Adrenal gland (tissue), 5 donors: ENCODE results near the gene ERBB4.

Experiments used
- CTCF ChIP-seq, 6 experiments: fragments of 450-650 bp in 4 of 6; fragments of 200-600 bp in 2 of 6; sonication (generic) in 1 of 6; IDR thresholded peaks; 1 replicate in 5 of 6; 2 replicates in 1 of 6; pipeline versions ENCODE4 v1.5.1 to v1.8.0; 2016 to 2021; ENCODE audit warnings: antibody characterized with exemption in 6 of 6, mild to moderate bottlenecking in 2 of 6, moderate library complexity in 1 of 6
- POLR2A ChIP-seq, 2 donors: fragments of 450-650 bp; IDR thresholded peaks; one replicate each; pipeline ENCODE4 v1.6.1; 2017; ENCODE audit warnings: antibody characterized with exemption in 2 of 2, mild to moderate bottlenecking in 2 of 2, moderate library complexity in 1 of 2
- donor health status: DM: no; HTN: no; CAD: no.

GRCh38 chr2:211877061-211877460, 661.5 kb downstream of the ERBB4 start:
- TF ChIP-seq CTCF (IDR thresholded peaks at IDR 0.05) (no peak), POLR2A (IDR thresholded peaks at IDR 0.05) (no peak)
